ENCODE data around the gene TICAM1.

The TICAM1 gene

DNA sequence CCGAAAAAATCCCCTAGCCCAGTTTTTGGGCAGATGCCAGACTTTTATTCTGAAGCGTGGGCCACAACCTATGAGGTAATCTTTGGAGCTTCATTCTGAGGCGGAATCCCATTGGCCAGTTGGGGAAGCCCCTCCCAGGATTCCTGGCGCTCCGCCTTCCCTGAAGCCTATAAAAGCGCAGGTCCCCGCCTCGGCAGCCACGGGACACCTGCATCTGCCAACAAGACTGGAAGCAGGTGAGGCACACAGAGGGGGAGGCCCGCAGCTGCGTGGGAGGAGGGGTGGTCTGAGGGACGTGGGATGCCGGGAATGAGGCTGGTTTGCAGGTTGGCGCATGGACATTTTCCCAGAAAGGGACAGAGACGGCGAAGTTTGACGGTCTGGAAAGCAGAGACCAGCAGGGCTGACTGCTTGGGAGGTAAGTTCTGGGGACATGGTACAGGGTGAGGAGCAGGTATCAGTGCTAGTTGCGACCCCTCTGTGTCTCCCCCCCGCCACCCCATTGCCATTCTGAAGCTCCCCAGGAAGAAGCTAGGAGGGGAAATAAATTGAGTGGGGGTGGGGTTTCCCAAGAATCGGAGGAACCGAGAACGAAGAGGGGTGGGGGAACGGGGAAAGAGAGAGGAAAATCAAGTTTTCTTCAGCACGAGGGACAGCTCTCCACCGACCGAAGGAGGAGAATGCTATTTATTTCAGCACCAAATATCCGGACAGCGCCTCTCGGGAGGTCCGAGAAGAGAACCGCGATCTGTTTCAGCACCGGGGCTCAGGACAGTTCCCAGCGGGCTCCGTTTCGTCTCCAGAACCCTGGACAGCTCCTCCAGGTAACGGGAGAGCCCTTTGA is 62.4 kb downstream of the TICAM1 start:
- DNase-seq = peak; percentile 85 to 93
